Peyer's patch (tissue), 4 donors: Measurements from ENCODE around the gene EMILIN3. TPM values are rescaled to one million over a fixed set of nuclear protein-coding genes. Genes with fewer than 3 reads are reported as not detected.

Source experiments
- DNase-seq, 3 donors: peaks; one replicate each; pipeline ENCODE4 v3.0.0-alpha.2; 2017 to 2019
- H3K27ac ChIP-seq, 4 donors: fragments of 200-600 bp; sonication (generic); one replicate each; pipeline ENCODE4 v1.5.1; 2016 to 2019
- H3K27me3 ChIP-seq, 2 donors: fragments of 200-600 bp; sonication (generic); one replicate each; pipeline ENCODE4 v1.5.1; 2019
- H3K36me3 ChIP-seq, 3 donors: fragments of 200-600 bp; sonication (generic); one replicate each; pipeline ENCODE4 v1.5.1; 2016 to 2019
- H3K4me1 ChIP-seq, 4 donors: fragments of 200-600 bp; sonication (generic); one replicate each; pipeline ENCODE4 v1.5.1; 2016 to 2019
- H3K4me3 ChIP-seq, 4 donors: fragments of 200-600 bp; sonication (generic); 1 replicate in 3 of 4; 2 replicates in 1 of 4; pipeline ENCODE4 v1.5.1; 2016 to 2019; ENCODE audit warnings: mild to moderate bottlenecking in 1 of 4
- H3K9me3 ChIP-seq, 4 donors: fragments of 200-600 bp; sonication (generic); one replicate each; pipeline ENCODE4 v1.5.1; 2016 to 2019; ENCODE audit warnings: mild to moderate bottlenecking in 1 of 4
- CTCF ChIP-seq, 6 experiments: fragments of 450-650 bp in 4 of 6; fragments of 200-600 bp in 2 of 6; sonication (generic) in 1 of 6; IDR thresholded peaks; one replicate each; pipeline ENCODE4 v1.5.1; 2017 to 2019; ENCODE audit warnings: antibody characterized with exemption in 6 of 6, mild to moderate bottlenecking in 3 of 6, moderate library complexity in 1 of 6
- POLR2A ChIP-seq, 2 donors: fragments of 450-650 bp; IDR thresholded peaks; one replicate each; pipeline ENCODE4 v1.5.1; 2017; ENCODE audit warnings: antibody characterized with exemption in 2 of 2, mild to moderate bottlenecking in 2 of 2, moderate library complexity in 2 of 2
- total RNA-seq, 4 donors: library from RNA; depleted of rRNA; stranded (reverse); fragments of >200 nt; gene quantifications; one replicate each; pipeline ENCODE4 v1.1.0, GENCODE V29; 2016

Gene EMILIN3
- total RNA-seq, 4 donors from 2014 or later: 0.66 TPM; not detected in 3

- DNase-seq: no peak
- H3K9me3 ChIP-seq: no peaks in the 10 kb centered on the region
- H3K36me3 ChIP-seq: no peaks in the 10 kb centered on the region
- H3K4me3 ChIP-seq: peak overlapping the region in 3 of 4 donors; percentile 27 to 42 (median 41)
- H3K4me1 ChIP-seq: peaks cover 0 to 14% (median 0%) of the 10 kb centered on the region in 4 donors
- peaks cover 0 to 10% of the 10 kb centered on the region in 2 donors for H3K27me3 ChIP-seq
- no peak overlapping the region for H3K27ac ChIP-seq
- TF ChIP-seq POLR2A (IDR thresholded peaks at IDR 0.05) (no peak), CTCF (IDR thresholded peaks at IDR 0.05) (no peak)
These were observed 657 bp downstream of the EMILIN3 start for GRCh38 chr20:41365777-41366545.

- Histone ChIP-seq H3K27me3 (peaks cover 0 to 10% of the 10 kb centered on the region in 2 donors), H3K4me3 (peak overlapping the region in 1 of 4 donors; percentile 41), H3K36me3 (no peaks in the 10 kb centered on the region), H3K4me1 (peaks cover 0 to 14% (median 0%) of the 10 kb centered on the region in 4 donors), H3K9me3 (no peaks in the 10 kb centered on the region), H3K27ac (no peak overlapping the region)
- TF ChIP-seq CTCF (IDR thresholded peaks at IDR 0.05) (no peak), POLR2A (IDR thresholded peaks at IDR 0.05) (no peak)
- DNase-seq: no peak
These were observed 1.5 kb downstream of the EMILIN3 start for GRCh38 chr20:41364967-41365765.

- H3K9me3 ChIP-seq: no peaks in the 10 kb centered on the region
- TF ChIP-seq CTCF (IDR thresholded peaks at IDR 0.05): no peak
- no peak for TF ChIP-seq POLR2A (IDR thresholded peaks at IDR 0.05)
- peaks cover 0 to 10% of the 10 kb centered on the region in 2 donors for H3K27me3 ChIP-seq
- no peak overlapping the region for H3K27ac ChIP-seq
- no peak for DNase-seq
- H3K4me1 ChIP-seq: peaks cover 0 to 14% (median 0%) of the 10 kb centered on the region in 4 donors
- no peak overlapping the region for H3K4me3 ChIP-seq
- H3K36me3 ChIP-seq: peaks cover 0 to 7% (median 0%) of the 10 kb centered on the region in 3 donors
These were observed 2.3 kb downstream of the EMILIN3 start for GRCh38 chr20:41364236-41364855.

GRCh38 chr20:41363601-41364000, 3.0 kb downstream of the EMILIN3 start:
- H3K27ac ChIP-seq: no peak overlapping the region
- TF ChIP-seq CTCF (IDR thresholded peaks at IDR 0.05) (no peak), POLR2A (IDR thresholded peaks at IDR 0.05) (no peak)
- H3K4me1 ChIP-seq: peaks cover 0 to 14% (median 0%) of the 10 kb centered on the region in 4 donors
- peaks cover 0 to 9% (median 0%) of the 10 kb centered on the region in 3 donors for H3K36me3 ChIP-seq
- peak in 1 of 3 donors; percentile 34 for DNase-seq
- H3K9me3 ChIP-seq: no peaks in the 10 kb centered on the region
- H3K4me3 ChIP-seq: no peak overlapping the region
- peaks cover 0 to 10% of the 10 kb centered on the region in 2 donors for H3K27me3 ChIP-seq

GRCh38 chr20:41362748-41363140, 3.9 kb downstream of the EMILIN3 start:
- TF ChIP-seq POLR2A (IDR thresholded peaks at IDR 0.05): no peak
- no peak for TF ChIP-seq CTCF (IDR thresholded peaks at IDR 0.05)
- H3K27ac ChIP-seq: no peak overlapping the region
- H3K36me3 ChIP-seq: peaks cover 0 to 15% (median 0%) of the 10 kb centered on the region in 3 donors
- H3K27me3 ChIP-seq: peaks cover 0 to 10% of the 10 kb centered on the region in 2 donors
- H3K9me3 ChIP-seq: no peaks in the 10 kb centered on the region
- H3K4me1 ChIP-seq: peaks cover 0 to 14% (median 0%) of the 10 kb centered on the region in 4 donors
- DNase-seq: peak in 1 of 3 donors; percentile 42
- H3K4me3 ChIP-seq: no peak overlapping the region
